A549 (cell line): ENCODE results near the gene CCDC154. TPM values are rescaled to one million over a fixed set of nuclear protein-coding genes. Genes with fewer than 3 reads are reported as not detected.

Source experiments
- ATAC-seq, 2 experiments: fragments of 200-7000 bp in 1 of 2; fragments of >200 bp in 1 of 2; cut with Nextera tagmentation in 1 of 2; cut with Tn5 transposase in 1 of 2; 3 replicates each; pipeline versions ENCODE4 v1.8.0 to v1.9.1; 2018 to 2020; ENCODE audit warnings: mild to moderate bottlenecking in 1 of 2, moderate library complexity in 1 of 2
- CTCF ChIA-PET: fragments of 300-600 bp; sonication (Branson Sonifier 250); formaldehyde crosslinking; extraction: SDS; loops from one replicate; lab custom pipeline; 2021; ENCODE audit warnings: antibody characterized with exemption, inconsistent platforms; lab: Yijun Ruan, JAX
- POLR2A ChIA-PET: fragments of 350-600 bp; formaldehyde crosslinking; extraction: SDS; loops from one replicate; lab custom pipeline; 2021; ENCODE audit warnings: antibody characterized with exemption, inconsistent platforms; lab: Yijun Ruan, JAX
- DNase-seq, 2 experiments: peaks; one replicate each; pipeline versions ENCODE4 v3.0.0 to v3.0.0-alpha.2; 2011 to 2016; ENCODE audit warnings: low read depth in 1 of 2, low spot score in 1 of 2
- FAIRE-seq: peaks from 2 replicates; lab custom pipeline; 2011; peaks lifted over from hg19 to GRCh38; lab: Jason Lieb, UNC
- H3K27ac ChIP-seq, 2 experiments: fragments of >200 bp; sonication (Bioruptor Twin); formaldehyde crosslinking; 3 replicates each; pipeline ENCODE4 v1.5.1; 2016 to 2017
- H3K4me1 ChIP-seq: fragments of >200 bp; sonication (Bioruptor Twin); formaldehyde crosslinking; 3 replicates; pipeline ENCODE4 v1.6.1; 2016
- H3K4me2 ChIP-seq: fragments of >200 bp; sonication (Bioruptor Twin); formaldehyde crosslinking; 3 replicates; pipeline ENCODE4 v1.6.1; 2016
- H3K4me3 ChIP-seq: fragments of >200 bp; sonication (Bioruptor Twin); formaldehyde crosslinking; 3 replicates; pipeline ENCODE4 v1.5.1; 2016
- H3K9me3 ChIP-seq: fragments of >200 bp; sonication (Bioruptor Twin); formaldehyde crosslinking; 3 replicates; pipeline ENCODE4 v1.6.1; 2016
- BHLHE40 ChIP-seq: IDR thresholded peaks from 2 replicates; pipeline ENCODE4 v1.6.1; 2012; ENCODE audit warnings: low read depth, low read length, inconsistent platforms
- CHD4 ChIP-seq: fragments of 200-600 bp; sonication (generic); IDR thresholded peaks from 2 replicates; pipeline ENCODE4 v1.6.1; 2016; ENCODE audit warnings: antibody characterized with exemption, mild to moderate bottlenecking, borderline replicate concordance
- EP300 ChIP-seq, 2 experiments: fragments of >200 bp; sonication (Bioruptor Twin); formaldehyde crosslinking; IDR thresholded peaks; 2 replicates in 1 of 2; 3 replicates in 1 of 2; pipeline ENCODE4 v1.6.1; 2016 to 2017
- ESRRA ChIP-seq: fragments of 150-350 bp; IDR thresholded peaks from 2 replicates; pipeline ENCODE4 v1.6.1; 2014; ENCODE audit warnings: mild to moderate bottlenecking, low read length, borderline replicate concordance
- FOSL2 ChIP-seq, 2 experiments: fragments of 450-650 bp in 1 of 2; fragments of >200 bp in 1 of 2; sonication (Bioruptor Twin) in 1 of 2; formaldehyde crosslinking; IDR thresholded peaks; 2 replicates each; pipeline versions ENCODE4 v1.5.0 to v1.6.1; 2016 to 2020; ENCODE audit warnings: mild to moderate bottlenecking in 1 of 2, moderate library complexity in 1 of 2
- FOXS1 ChIP-seq: fragments of 250-450 bp; sonication (Bioruptor Pico); IDR thresholded peaks from 2 replicates; pipeline ENCODE4 v1.5.0; 2020; ENCODE audit warnings: mild to moderate bottlenecking, moderate library complexity
- GATA3 ChIP-seq: IDR thresholded peaks from 2 replicates; pipeline ENCODE4 v1.6.1; 2012; ENCODE audit warnings: borderline replicate concordance
- HOXA7 ChIP-seq: fragments of 250-450 bp; sonication (Bioruptor Pico); IDR thresholded peaks from 2 replicates; pipeline ENCODE4 v1.5.0; 2020; ENCODE audit warnings: mild to moderate bottlenecking, moderate library complexity
- HOXB13 ChIP-seq: fragments of 250-450 bp; sonication (Bioruptor Pico); IDR thresholded peaks from 2 replicates; pipeline ENCODE4 v1.5.0; 2020; ENCODE audit warnings: low read depth, mild to moderate bottlenecking, moderate library complexity
- HOXB5 ChIP-seq: fragments of 250-450 bp; sonication (Bioruptor Pico); IDR thresholded peaks from 2 replicates; pipeline ENCODE4 v1.5.0; 2020; ENCODE audit warnings: mild to moderate bottlenecking, moderate library complexity
- KDM5A ChIP-seq: fragments of 200-600 bp; sonication (generic); IDR thresholded peaks from 2 replicates; pipeline ENCODE4 v1.6.1; 2016; ENCODE audit warnings: antibody characterized with exemption, mild to moderate bottlenecking
- NR3C1 ChIP-seq: fragments of >200 bp; sonication (Bioruptor Twin); formaldehyde crosslinking; IDR thresholded peaks from 3 replicates; pipeline ENCODE4 v1.6.1; 2017
- PHF8 ChIP-seq: fragments of 200-600 bp; sonication (generic); IDR thresholded peaks from 2 replicates; pipeline ENCODE4 v1.6.1; 2016; ENCODE audit warnings: low read depth, mild to moderate bottlenecking, antibody characterized with exemption, moderate library complexity, borderline replicate concordance
- POLR2AphosphoS2 ChIP-seq: conservative IDR thresholded peaks from 2 replicates; pipeline ENCODE4 v1.6.1; 2012; ENCODE audit warnings: low read length, improper control_type of control experiment, inconsistent platforms
- RAD21 ChIP-seq, 2 experiments: fragments of >200 bp in 1 of 2; sonication (Bioruptor Twin) in 1 of 2; formaldehyde crosslinking in 1 of 2; IDR thresholded peaks in 1 of 2; conservative IDR thresholded peaks in 1 of 2; 2 replicates in 1 of 2; 3 replicates in 1 of 2; pipeline ENCODE4 v1.6.1; 2012 to 2018; ENCODE audit warnings: inconsistent platforms in 1 of 2
- RARB ChIP-seq: fragments of 250-450 bp; sonication (Bioruptor Pico); IDR thresholded peaks from 2 replicates; pipeline ENCODE4 v1.8.0; 2021; ENCODE audit warnings: mild to moderate bottlenecking, moderate library complexity
- REST ChIP-seq: fragments of 200-600 bp; sonication (generic); IDR thresholded peaks from 2 replicates; pipeline ENCODE4 v1.6.1; 2016; ENCODE audit warnings: antibody characterized with exemption, mild to moderate bottlenecking, moderate library complexity
- RFX5 ChIP-seq: fragments of 450-650 bp; IDR thresholded peaks from 2 replicates; pipeline ENCODE4 v1.7.1; 2014; ENCODE audit warnings: antibody characterized with exemption, mild to moderate bottlenecking, moderate library complexity
- RNF2 ChIP-seq: fragments of 200-600 bp; sonication (generic); IDR thresholded peaks from 2 replicates; pipeline ENCODE4 v1.6.1; 2016; ENCODE audit warnings: low read depth, mild to moderate bottlenecking, antibody characterized with exemption, moderate library complexity, borderline replicate concordance
- SMC3 ChIP-seq: fragments of >200 bp; sonication (Bioruptor Twin); formaldehyde crosslinking; IDR thresholded peaks from 3 replicates; pipeline ENCODE4 v1.6.1; 2018; ENCODE audit warnings: inconsistent platforms
- TP53 ChIP-seq: fragments of 250-450 bp; sonication (Bioruptor Pico); IDR thresholded peaks from 2 replicates; pipeline ENCODE4 v1.5.0; 2021; ENCODE audit warnings: mild to moderate bottlenecking, moderate library complexity
- ZC3H11A ChIP-seq: fragments of 450-650 bp; IDR thresholded peaks from 2 replicates; pipeline ENCODE4 v1.6.1; 2014; ENCODE audit warnings: antibody characterized with exemption, mild to moderate bottlenecking
- ZNF302 ChIP-seq: fragments of 250-450 bp; sonication (Bioruptor Pico); IDR thresholded peaks from 2 replicates; pipeline ENCODE4 v1.9.0; 2021; ENCODE audit warnings: inconsistent platforms, mild to moderate bottlenecking, moderate library complexity
- ZSCAN20 ChIP-seq: fragments of 250-450 bp; sonication (Bioruptor Pico); IDR thresholded peaks from 2 replicates; pipeline ENCODE4 v1.8.0; 2022; ENCODE audit warnings: mild to moderate bottlenecking, moderate library complexity
- WGBS: methylation state at CpG from one replicate; pipeline ENCODE4 v1.1.6; 2017; ENCODE audit errors: missing lambda C conversion rate; 5-methylcytosine and 5-hydroxymethylcytosine counted together
- polyA plus RNA-seq, 4 experiments: library from polyadenylated mRNA; depleted of rRNA in 3 of 4; stranded (reverse); fragments of >200 nt; fragmentation: RNase III in 1 of 4; extraction: RNeasy Plus Mini Kit Qiagen cat#74134 plus additional on column Dnase treatment in 1 of 4; gene quantifications; 2 replicates in 3 of 4; 3 replicates in 1 of 4; pipeline ENCODE4 v1.2.3, GENCODE V29; 2011 to 2017
- TF ChIP-seq, protein P1 (sequence below): fragments of >200 bp; sonication (Bioruptor Twin); formaldehyde crosslinking; IDR thresholded peaks from 2 replicates; pipeline ENCODE4 v1.6.1; 2016
- TF ChIP-seq, protein P2 (sequence below): fragments of >200 bp; sonication (Bioruptor Twin); formaldehyde crosslinking; IDR thresholded peaks from 3 replicates; pipeline ENCODE4 v1.5.1; 2016

CCDC154 gene
- polyA plus RNA-seq, 2 of the 4 experiments (the other 2 are of a cell fraction): 0.16 to 0.74 TPM

GRCh38 chr16:1487395-1488053 lies 43.2 kb upstream of the CCDC154 start:
- no peak for TF ChIP-seq RAD21 (conservative IDR thresholded peaks at IDR 0.05 in 1 of 2, IDR thresholded peaks at IDR 0.05 in 1 of 2)
- TF ChIP-seq EP300 (IDR thresholded peaks at IDR 0.05): no peak
- no peak for TF ChIP-seq PHF8
- TF ChIP-seq, protein P1, sequence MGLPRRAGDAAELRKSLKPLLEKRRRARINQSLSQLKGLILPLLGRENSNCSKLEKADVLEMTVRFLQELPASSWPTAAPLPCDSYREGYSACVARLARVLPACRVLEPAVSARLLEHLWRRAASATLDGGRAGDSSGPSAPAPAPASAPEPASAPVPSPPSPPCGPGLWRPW: no peak
- no peak for TF ChIP-seq ESRRA
- TF ChIP-seq RARB (CRISPR knock-in tag): no peak
- no peak for TF ChIP-seq GATA3
- TF ChIP-seq, protein P2, sequence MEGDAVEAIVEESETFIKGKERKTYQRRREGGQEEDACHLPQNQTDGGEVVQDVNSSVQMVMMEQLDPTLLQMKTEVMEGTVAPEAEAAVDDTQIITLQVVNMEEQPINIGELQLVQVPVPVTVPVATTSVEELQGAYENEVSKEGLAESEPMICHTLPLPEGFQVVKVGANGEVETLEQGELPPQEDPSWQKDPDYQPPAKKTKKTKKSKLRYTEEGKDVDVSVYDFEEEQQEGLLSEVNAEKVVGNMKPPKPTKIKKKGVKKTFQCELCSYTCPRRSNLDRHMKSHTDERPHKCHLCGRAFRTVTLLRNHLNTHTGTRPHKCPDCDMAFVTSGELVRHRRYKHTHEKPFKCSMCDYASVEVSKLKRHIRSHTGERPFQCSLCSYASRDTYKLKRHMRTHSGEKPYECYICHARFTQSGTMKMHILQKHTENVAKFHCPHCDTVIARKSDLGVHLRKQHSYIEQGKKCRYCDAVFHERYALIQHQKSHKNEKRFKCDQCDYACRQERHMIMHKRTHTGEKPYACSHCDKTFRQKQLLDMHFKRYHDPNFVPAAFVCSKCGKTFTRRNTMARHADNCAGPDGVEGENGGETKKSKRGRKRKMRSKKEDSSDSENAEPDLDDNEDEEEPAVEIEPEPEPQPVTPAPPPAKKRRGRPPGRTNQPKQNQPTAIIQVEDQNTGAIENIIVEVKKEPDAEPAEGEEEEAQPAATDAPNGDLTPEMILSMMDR: no peak
- TF ChIP-seq CHD4: no peak
- no peak for TF ChIP-seq HOXA7 (CRISPR knock-in tag)
- TF ChIP-seq RFX5: no peak
- no peak for TF ChIP-seq HOXB13 (CRISPR knock-in tag)
- no peak for TF ChIP-seq BHLHE40
- no peak for TF ChIP-seq ZNF302 (CRISPR knock-in tag)
- TF ChIP-seq, all 56 proteins: peak for 0
- ATAC-seq (no peak), DNase-seq (no peak), FAIRE-seq (no peak)
- CTCF ChIA-PET: interaction anchor here (0.6 kb wide), 1 partner anchor 66 kb away, joined by 5 read pairs; no protein-coding TSS in a partner anchor
- POLR2A ChIA-PET: no interaction called here
- WGBS: 73% methylated on average over 28 of the region's 39 CpGs
- Histone ChIP-seq H3K4me3 (no peak overlapping the region), H3K4me2 (no peak overlapping the region), H3K9me3 (no peaks in the 10 kb centered on the region), H3K27ac (no peak overlapping the region), H3K4me1 (peaks cover 4% of the 10 kb centered on the region)

DNA sequence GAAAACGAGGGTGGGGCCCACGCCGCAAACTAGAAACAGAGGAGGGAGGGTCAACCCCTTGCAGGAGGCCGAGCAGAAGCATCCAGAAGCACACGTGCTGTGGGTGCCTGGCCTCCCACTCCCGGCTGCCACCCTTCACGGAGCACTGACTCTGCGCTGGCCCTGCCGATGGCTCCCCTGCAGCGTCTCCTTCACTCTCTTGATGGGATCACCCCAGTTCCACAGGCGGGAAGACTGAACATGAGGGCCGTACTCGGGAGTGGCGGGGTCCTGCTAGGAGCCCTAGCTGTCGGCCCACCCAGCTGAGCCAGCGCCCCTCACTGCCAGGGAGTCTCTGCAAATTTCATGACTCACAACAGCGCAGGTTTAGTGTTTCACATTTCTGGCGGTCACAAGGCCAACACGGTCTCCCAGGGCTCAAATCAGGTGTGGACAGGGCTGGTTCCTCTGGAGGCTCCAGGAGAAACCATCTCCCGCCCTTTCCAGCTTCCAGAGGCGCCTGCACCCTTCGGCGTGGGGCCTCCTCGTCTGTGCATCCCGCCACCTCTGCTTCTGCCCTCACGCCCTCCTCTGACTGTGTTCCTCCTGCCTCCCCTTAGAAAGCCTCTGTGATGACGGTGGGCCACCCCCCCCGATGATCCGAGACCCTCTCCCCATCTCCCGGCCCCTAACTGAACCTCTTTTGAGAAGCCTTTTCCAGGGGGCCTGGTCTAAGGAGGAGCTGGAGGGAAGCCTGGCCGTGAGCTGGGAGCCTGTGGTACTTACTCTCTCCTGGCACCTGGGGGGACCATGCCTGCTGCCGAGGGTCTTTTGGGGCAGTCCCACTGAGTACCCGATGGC lies 42.4 kb upstream of the CCDC154 start:
- H3K4me3 ChIP-seq: no peak overlapping the region
- 0 out of 6 replicates have a peak, but pooled peaks of 1 of the 2 experiments have one; percentile 3 for ATAC-seq
- TF ChIP-seq FOSL2 (IDR thresholded peaks at IDR 0.05) (no peak), FOSL2 (CRISPR knock-in tag; IDR thresholded peaks at IDR 0.05) (no peak), SMC3 (no peak), EP300 (IDR thresholded peaks at IDR 0.05) (no peak), RFX5 (no peak), BHLHE40 (no peak), RARB (CRISPR knock-in tag) (no peak), HOXB5 (CRISPR knock-in tag) (no peak), ZSCAN20 (CRISPR knock-in tag) (no peak), NR3C1 (no peak), KDM5A (no peak), FOXS1 (CRISPR knock-in tag) (no peak), RNF2 (no peak), TP53 (CRISPR knock-in tag) (no peak), POLR2AphosphoS2 (no peak), REST (no peak), ZC3H11A (no peak)
- TF ChIP-seq, protein P2: no peak
- TF ChIP-seq, protein P1: no peak

More for the DNA sequence above, 42.4 kb upstream of the CCDC154 start:
- Histone ChIP-seq H3K4me2 (no peak overlapping the region), H3K27ac (no peak overlapping the region), H3K4me1 (no peaks in the 10 kb centered on the region), H3K9me3 (no peaks in the 10 kb centered on the region)
- ChIA-PET CTCF (interaction anchor here (0.6 to 1.1 kb wide), 2 partner anchors 10 to 66 kb away, joined by 3 to 5 read pairs; no protein-coding TSS in a partner anchor), POLR2A (no interaction called here)
- FAIRE-seq: no peak
- DNase-seq: no peak
- WGBS: 66% methylated on average over 30 of the region's 33 CpGs
